ENCODE results near the gene PSMC5. TPM values are rescaled to one million over a fixed set of nuclear protein-coding genes. Genes with fewer than 3 reads are reported as not detected.
"Not testable (repeated sequence)": the region's sequence is repeated elsewhere in the genome, so short reads cannot be mapped to it uniquely, and the experiment has no call there.

The PSMC5 gene
- total and polyA plus RNA-seq, 8 donors, result 36.5 to 154 (median 55.1) TPM

DNA sequence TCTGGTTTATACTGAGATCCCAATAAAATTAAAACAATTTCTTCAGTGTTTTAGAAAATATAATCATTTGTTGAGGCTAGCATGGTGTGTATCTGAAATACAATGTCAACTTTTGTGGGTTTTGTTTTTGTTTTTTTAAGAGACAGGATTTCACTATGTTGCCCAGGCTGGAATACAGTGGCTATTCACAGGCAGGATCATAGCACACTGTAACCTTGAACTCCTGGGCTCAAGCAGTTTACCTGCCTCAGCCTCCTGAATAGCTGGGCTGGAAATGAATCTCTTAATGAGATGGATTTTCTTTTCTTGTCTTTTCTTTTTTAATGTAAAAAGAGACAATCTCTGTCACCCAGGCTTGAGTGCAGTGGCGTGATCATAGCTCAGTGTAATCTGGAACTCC lies 41.1 kb upstream of the PSMC5 start:
- intact Hi-C loops (cut with DNase I), result no loop called here
- DNase-seq (no peak), ATAC-seq (peak in 1 of 4 donors; percentile 51), FAIRE-seq (no peak)
- peaks cover 0 to 6% (median 2%) of the 10 kb centered on the region in 3 donors for H3K4me1 ChIP-seq
- H3K27me3 ChIP-seq, result no peaks in the 10 kb centered on the region
- no peak overlapping the region for H3K27ac ChIP-seq
- no peak for TF ChIP-seq CTCF (IDR thresholded peaks at IDR 0.05)
- no peaks in the 10 kb centered on the region for H3K9me3 ChIP-seq
- no peak overlapping the region for H3K4me3 ChIP-seq
- WGBS, 2 donors, result 98 to 100% methylated on average over 1 of the region's 1 CpG
- H3K36me3 ChIP-seq, result peaks cover 0 to 35% (median 19%) of the 10 kb centered on the region in 3 donors

GRCh38 chr17:63786971-63787711 lies 40.1 kb upstream of the PSMC5 start:
- peaks cover 0 to 36% (median 19%) of the 10 kb centered on the region in 3 donors for H3K36me3 ChIP-seq

DNA sequence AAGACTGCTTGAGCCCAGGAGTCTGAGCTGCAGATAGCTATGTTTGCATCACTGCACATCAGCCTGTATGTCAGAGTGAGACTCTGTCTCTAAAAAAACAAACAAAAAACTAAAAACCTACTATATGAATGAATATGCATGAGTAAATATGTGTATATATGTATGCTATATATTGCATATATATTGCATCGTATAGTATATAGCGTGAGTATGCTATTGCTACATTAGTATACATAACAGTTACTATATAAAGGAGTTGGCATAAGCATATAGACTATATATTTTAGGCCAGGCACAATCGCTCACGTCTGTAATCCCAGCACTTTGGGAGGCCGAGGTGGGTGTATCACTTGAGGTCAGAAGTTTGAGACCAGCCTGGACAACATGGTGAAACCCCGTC lies 37.2 kb upstream of the PSMC5 start:
- Histone ChIP-seq H3K27me3 (no peaks in the 10 kb centered on the region), H3K4me3 (no peak overlapping the region), H3K4me1 (no peaks in the 10 kb centered on the region), H3K36me3 (peaks cover 0 to 65% (median 31%) of the 10 kb centered on the region in 3 donors), H3K27ac (no peak overlapping the region), H3K9me3 (no peaks in the 10 kb centered on the region)
- DNase-seq (no peak), ATAC-seq (no peak), FAIRE-seq (no peak)
- intact Hi-C loops (cut with DNase I), result no loop called here
- TF ChIP-seq CTCF (IDR thresholded peaks at IDR 0.05), result no peak
- WGBS, 2 donors, result 88 to 92% methylated on average over 6 of the region's 6 CpGs

More at GRCh38 chr17:63786971-63787711, 40.1 kb upstream of the PSMC5 start:
- no peaks in the 10 kb centered on the region for H3K9me3 ChIP-seq
- intact Hi-C loops (cut with DNase I), result no loop called here
- H3K4me1 ChIP-seq, result peaks cover 0 to 5% (median 0%) of the 10 kb centered on the region in 3 donors
- ATAC-seq, result no peak
- no peak for DNase-seq
- 96 to 97% methylated on average over 13 of the region's 13 CpGs for WGBS, 2 donors
- no peak for TF ChIP-seq CTCF (IDR thresholded peaks at IDR 0.05)
- no peak overlapping the region for H3K27ac ChIP-seq
- no peaks in the 10 kb centered on the region for H3K27me3 ChIP-seq
- FAIRE-seq, result no peak
- H3K4me3 ChIP-seq, result no peak overlapping the region

DNA sequence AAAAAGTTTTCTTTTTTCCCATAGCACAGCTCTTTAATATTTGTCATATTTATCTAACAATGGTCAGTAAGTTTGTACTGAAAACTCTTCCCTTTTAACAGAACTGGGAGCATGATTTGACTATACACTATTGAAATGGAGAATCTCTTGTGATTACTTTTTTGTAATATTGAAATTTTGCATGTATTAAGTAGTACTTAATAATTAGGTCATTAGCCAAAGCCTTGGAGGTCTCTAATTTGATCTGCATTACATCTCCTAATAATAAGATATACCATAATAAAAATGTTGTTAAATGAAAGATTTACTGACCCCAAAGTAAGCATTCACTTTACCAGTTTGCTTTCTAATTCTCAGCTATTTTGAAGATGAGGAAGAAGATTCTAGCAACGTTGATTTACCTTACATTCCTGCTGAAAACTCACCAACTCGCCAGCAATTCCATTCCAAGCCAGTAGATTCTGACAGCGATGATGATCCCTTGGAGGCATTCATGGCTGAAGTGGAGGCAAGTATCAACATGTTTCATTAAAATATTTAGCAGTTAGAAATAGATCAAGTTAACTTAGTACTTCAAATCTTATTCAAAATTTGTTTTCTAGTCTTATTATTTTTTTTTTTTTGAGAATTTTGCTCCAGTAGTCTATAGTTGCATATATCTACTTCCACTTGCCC lies 35.0 kb upstream of the PSMC5 start:
- Histone ChIP-seq H3K9me3 (no peaks in the 10 kb centered on the region), H3K4me1 (no peaks in the 10 kb centered on the region), H3K27ac (no peak overlapping the region), H3K4me3 (no peak overlapping the region), H3K27me3 (no peaks in the 10 kb centered on the region), H3K36me3 (peaks cover 6 to 83% (median 43%) of the 10 kb centered on the region in 3 donors)
- no peak for ATAC-seq
- WGBS, 2 donors, result 75% methylated on average over 3 of the region's 3 CpGs
- no peak for TF ChIP-seq CTCF (IDR thresholded peaks at IDR 0.05)
- DNase-seq, result no peak
- intact Hi-C loops (cut with DNase I), result no loop called here
- no peak for FAIRE-seq

GRCh38 chr17:63796375-63796774 lies 30.9 kb upstream of the PSMC5 start:
- H3K27ac ChIP-seq; H3K4me1 ChIP-seq; H3K9me3 ChIP-seq; DNase-seq; FAIRE-seq; ATAC-seq; H3K4me3 ChIP-seq; intact Hi-C loops (cut with DNase I); H3K27me3 ChIP-seq: not testable (repeated sequence)
- H3K36me3 ChIP-seq, result peaks cover 10 to 93% (median 29%) of the 10 kb centered on the region in 3 donors
- WGBS, 2 donors, result 97% methylated on average over 10 of the region's 10 CpGs
